Retinal pigment epithelial cell (primary cell): ENCODE results near the gene FOXP4.

Experiments used
- DNase-seq: peaks from one replicate; pipeline ENCODE4 v3.0.0-alpha.2; 2010; ENCODE audit warnings: low read depth
- H3K4me3 ChIP-seq: 2 replicates; pipeline ENCODE4 v1.5.1; 2011; ENCODE audit warnings: mild to moderate bottlenecking, low read length, control low read depth, moderate library complexity
- TF ChIP-seq, protein P1 (sequence below): conservative IDR thresholded peaks from 2 replicates; pipeline ENCODE4 v1.5.1; 2011; ENCODE audit warnings: low read depth, low read length, control low read depth, inconsistent platforms

Gene FOXP4

DNA sequence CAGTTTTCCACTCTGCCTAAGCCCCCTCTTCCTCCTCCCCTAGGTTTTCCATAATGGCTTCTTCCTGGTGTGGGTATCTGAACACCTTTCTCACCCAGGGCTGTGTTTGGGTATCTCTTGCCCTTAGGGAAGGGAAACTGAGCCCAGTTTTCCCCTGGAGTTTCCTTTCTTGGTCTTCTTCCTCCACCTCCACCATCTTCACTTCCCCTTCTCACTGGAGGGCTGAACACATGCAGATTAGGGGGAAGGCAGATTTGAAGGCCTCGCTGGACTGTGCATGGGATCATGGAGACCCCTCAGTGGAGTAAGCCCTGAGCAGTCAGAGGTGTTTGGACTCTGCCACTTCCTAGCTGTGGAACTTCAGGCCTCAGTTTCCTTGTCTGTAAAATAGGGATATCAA is 27.8 kb downstream of the FOXP4 start:
- TF ChIP-seq, protein P1, sequence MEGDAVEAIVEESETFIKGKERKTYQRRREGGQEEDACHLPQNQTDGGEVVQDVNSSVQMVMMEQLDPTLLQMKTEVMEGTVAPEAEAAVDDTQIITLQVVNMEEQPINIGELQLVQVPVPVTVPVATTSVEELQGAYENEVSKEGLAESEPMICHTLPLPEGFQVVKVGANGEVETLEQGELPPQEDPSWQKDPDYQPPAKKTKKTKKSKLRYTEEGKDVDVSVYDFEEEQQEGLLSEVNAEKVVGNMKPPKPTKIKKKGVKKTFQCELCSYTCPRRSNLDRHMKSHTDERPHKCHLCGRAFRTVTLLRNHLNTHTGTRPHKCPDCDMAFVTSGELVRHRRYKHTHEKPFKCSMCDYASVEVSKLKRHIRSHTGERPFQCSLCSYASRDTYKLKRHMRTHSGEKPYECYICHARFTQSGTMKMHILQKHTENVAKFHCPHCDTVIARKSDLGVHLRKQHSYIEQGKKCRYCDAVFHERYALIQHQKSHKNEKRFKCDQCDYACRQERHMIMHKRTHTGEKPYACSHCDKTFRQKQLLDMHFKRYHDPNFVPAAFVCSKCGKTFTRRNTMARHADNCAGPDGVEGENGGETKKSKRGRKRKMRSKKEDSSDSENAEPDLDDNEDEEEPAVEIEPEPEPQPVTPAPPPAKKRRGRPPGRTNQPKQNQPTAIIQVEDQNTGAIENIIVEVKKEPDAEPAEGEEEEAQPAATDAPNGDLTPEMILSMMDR, result no peak
- no peak for DNase-seq
- no peak overlapping the region for H3K4me3 ChIP-seq

DNA sequence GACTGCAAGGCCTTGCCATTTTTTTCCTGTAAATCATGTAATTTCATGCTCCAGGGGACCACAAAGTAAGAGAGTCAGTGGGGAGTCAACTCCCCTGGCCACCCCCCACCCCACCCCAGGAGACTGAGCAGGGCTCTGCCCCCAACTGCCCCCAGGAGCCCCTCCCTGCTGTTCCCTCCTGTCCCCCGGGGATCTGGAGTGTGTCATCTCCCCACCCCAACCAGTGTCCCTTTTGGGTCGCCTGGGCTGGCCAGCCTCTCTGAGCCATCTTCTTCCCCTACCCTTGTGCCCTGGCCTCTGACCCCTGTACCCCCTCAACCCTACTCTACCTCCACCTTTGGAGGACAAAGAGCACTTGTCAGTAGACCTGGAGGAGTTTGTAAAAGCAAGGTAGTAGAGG is 29.4 kb downstream of the FOXP4 start:
- DNase-seq, result no peak
- TF ChIP-seq, protein P1, result no peak
- no peak overlapping the region for H3K4me3 ChIP-seq

DNA sequence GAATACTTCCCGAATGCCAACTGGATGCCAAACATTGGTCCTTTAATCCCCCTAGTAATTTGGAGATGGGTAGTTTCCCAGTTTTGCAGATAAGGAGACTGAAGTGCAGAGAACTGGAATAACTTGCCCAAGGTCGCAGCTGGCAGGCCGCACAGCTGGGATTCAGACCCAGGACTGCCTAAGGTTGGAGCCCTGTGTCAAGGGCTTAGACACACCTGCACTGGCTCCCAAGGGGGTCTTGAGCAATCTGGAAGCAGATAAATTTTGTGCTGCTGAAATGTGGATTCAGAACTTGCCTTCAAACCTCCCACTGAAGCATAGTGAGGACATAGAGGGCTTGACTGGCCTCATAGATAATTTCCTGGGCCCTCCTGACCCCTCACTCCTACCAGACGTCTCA is 30.5 kb downstream of the FOXP4 start:
- DNase-seq, result no peak
- TF ChIP-seq, protein P1, result no peak
- H3K4me3 ChIP-seq, result no peak overlapping the region

DNA sequence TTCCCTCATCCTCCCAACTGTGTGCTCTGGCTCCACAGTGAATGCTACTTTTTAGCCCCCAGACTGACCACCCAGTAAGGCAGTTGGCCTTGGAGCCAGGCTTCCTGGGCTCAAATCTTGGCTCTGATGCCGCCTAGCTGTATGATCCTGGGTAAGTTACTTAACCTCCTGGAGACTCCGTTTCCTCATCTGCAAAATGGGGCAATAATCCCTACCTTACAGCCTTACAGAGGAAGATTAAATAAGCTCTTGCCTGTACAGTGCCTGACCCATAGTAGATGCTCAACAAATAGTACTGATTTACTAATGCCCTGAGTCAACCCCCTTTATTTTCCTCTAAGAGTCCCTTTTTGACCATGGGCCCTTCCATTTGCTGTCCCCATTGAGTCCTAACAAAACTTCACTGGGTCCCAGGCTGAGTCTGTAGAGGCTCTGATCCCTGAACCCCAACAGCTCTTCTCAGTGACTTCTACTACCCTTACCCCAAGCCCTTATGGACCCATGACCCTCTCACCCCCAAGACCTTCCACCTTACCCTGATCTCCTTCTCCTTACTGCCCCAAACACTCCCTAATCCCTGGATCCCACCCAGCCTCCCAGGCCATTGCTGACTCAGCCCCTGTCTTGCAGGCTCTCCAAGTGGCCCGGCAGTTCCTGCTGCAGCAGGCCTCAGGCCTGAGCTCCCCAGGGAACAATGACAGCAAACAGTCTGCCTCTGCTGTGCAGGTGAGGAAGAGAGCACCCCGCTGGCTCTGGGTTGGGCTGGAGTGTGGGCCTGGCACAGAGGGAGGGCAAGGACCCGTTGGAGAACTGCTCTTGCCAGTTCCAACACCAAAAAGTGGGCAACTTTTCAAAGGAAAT is 31.4 kb downstream of the FOXP4 start:
- TF ChIP-seq, protein P1, result no peak
- H3K4me3 ChIP-seq, result no peak overlapping the region
- DNase-seq, result no peak

DNA sequence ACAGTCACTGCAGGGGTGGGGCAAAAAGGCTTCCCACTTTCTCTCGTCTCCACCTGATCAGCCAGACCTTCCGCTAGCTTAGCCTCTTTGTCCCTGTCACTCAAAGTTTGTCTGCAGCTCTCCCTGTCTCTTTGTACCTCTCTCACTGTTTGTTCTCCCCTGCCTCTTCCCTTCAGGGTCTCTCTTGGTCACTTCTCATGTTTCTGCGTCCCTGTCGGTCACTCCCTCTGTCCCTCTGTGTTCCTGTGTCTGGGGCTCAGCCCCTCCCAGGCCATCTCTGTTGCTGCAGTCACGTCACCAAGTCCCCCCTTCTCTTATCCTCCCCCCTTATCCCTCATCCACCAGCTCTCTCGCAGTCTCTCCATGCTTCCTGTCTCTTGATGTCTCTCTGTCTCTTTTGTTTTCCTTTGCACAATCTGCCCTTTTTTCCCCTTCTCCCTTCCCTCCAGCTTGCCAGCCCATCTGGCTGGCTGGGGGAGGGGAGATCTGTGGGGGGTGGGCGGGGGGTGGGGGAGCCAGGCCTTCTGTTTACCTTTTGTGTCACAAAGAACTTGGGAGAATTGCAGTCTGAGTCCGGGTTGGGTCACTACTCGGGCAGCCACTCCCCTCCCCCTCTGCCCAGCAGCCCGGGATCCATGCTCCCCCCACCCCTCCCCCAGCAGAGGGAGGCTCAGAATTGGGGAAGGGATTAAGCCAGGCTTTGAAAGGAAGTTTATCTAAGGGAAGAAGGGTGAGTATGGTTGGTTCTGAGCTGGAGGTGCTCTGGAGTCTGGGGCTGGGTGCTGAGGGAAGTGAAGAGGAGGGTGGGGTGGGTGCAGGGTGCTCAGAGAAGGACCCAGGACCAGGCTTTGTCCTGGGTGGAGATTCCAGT is 32.3 kb downstream of the FOXP4 start:
- no peak overlapping the region for H3K4me3 ChIP-seq
- TF ChIP-seq, protein P1, result no peak
- no peak for DNase-seq

DNA sequence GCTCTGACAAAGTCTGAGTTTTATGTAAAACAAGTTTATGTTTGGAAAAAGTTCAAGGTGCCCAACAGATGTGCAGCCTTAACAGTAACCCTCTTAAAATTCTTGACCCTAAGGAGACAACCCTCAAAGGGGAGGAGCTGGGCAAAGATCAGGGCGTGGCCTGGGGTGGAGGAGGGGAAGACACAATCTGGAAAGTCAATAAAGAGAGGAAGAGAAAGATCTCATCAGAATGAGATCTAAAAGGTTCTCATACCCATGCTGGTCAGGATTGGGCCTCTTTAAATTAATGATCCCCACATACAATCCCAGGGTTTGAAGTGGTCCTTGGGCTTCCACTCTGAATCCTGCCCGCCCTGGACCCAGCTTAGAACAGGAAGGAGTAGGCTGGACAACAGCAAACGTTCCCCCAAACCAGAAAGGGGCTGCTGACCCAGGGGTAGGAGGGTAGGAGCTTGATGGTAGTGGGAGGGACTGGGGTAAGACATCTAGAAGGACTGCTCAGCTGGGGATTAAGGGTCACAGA is 33.0 kb downstream of the FOXP4 start:
- TF ChIP-seq, protein P1, result no peak
- H3K4me3 ChIP-seq, result no peak overlapping the region
- DNase-seq, result no peak
